Parathyroid adenoma (tissue), 2 donors: Measurements from ENCODE around the gene FSIP1.

Experiments used
- H2AFZ ChIP-seq: fragments of 300-600 bp; sonication (generic); one replicate; pipeline ENCODE4 v1.7.0; 2017; ENCODE audit warnings: antibody characterized with exemption, mild to moderate bottlenecking
- H3K27ac ChIP-seq: fragments of 300-600 bp; sonication (generic); one replicate; pipeline ENCODE4 v1.7.0; 2017
- H3K27me3 ChIP-seq: fragments of 300-600 bp; sonication (generic); one replicate; pipeline ENCODE4 v1.7.0; 2017; ENCODE audit warnings: low read length; ENCODE audit not compliant: control insufficient read depth, insufficient read depth
- H3K36me3 ChIP-seq: fragments of 300-600 bp; sonication (generic); one replicate; pipeline ENCODE4 v1.7.0; 2017; ENCODE audit warnings: low read length; ENCODE audit not compliant: control insufficient read depth, insufficient read depth
- H3K4me1 ChIP-seq: fragments of 300-600 bp; sonication (generic); one replicate; pipeline ENCODE4 v1.7.0; 2017; ENCODE audit warnings: control low read depth
- H3K4me2 ChIP-seq: fragments of 300-600 bp; sonication (generic); one replicate; pipeline ENCODE4 v1.7.0; 2017; ENCODE audit warnings: low read length
- H3K4me3 ChIP-seq: fragments of 300-600 bp; sonication (generic); one replicate; pipeline ENCODE4 v1.7.0; 2017; ENCODE audit warnings: low read depth, low read length
- H3K79me2 ChIP-seq: fragments of 300-600 bp; sonication (generic); one replicate; pipeline ENCODE4 v1.7.0; 2017; ENCODE audit warnings: control low read depth
- H3K9ac ChIP-seq: fragments of 300-600 bp; sonication (generic); one replicate; pipeline ENCODE4 v1.7.0; 2017; ENCODE audit warnings: mild to moderate bottlenecking
- H3K9me3 ChIP-seq: fragments of 300-600 bp; sonication (generic); one replicate; pipeline ENCODE4 v1.7.0; 2017; ENCODE audit warnings: low read length; ENCODE audit not compliant: control insufficient read depth
- CTCF ChIP-seq: fragments of 300-600 bp; sonication (generic); IDR thresholded peaks from one replicate; pipeline ENCODE4 v1.7.0; 2017; ENCODE audit warnings: antibody characterized with exemption, mild to moderate bottlenecking
- donor health status: primary hyperparathyroidism.

The FSIP1 gene

GRCh38 chr15:39646425-39646824 is 136.2 kb downstream of the FSIP1 start:
- H3K4me3 ChIP-seq, result no peak overlapping the region
- no peaks in the 10 kb centered on the region for H3K27me3 ChIP-seq
- no peak for TF ChIP-seq CTCF
- H3K9ac ChIP-seq, result no peak overlapping the region
- H3K4me1 ChIP-seq, result no peaks in the 10 kb centered on the region
- no peaks in the 10 kb centered on the region for H3K79me2 ChIP-seq
- H3K4me2 ChIP-seq, result no peak overlapping the region
- no peak overlapping the region for H3K27ac ChIP-seq
- no peak overlapping the region for H2AFZ ChIP-seq
- no peaks in the 10 kb centered on the region for H3K9me3 ChIP-seq
- no peaks in the 10 kb centered on the region for H3K36me3 ChIP-seq

- Histone ChIP-seq H3K9me3 (no peaks in the 10 kb centered on the region), H3K4me1 (no peaks in the 10 kb centered on the region), H3K4me2 (no peak overlapping the region), H3K36me3 (no peaks in the 10 kb centered on the region), H3K79me2 (no peaks in the 10 kb centered on the region), H3K27me3 (no peaks in the 10 kb centered on the region), H3K9ac (no peak overlapping the region), H2AFZ (no peak overlapping the region), H3K27ac (no peak overlapping the region), H3K4me3 (no peak overlapping the region)
- TF ChIP-seq CTCF, result no peak
These were observed 136.7 kb downstream of the FSIP1 start for GRCh38 chr15:39645976-39646257.

GRCh38 chr15:39645138-39645975 is 137.3 kb downstream of the FSIP1 start:
- no peak for TF ChIP-seq CTCF
- H3K4me2 ChIP-seq, result no peak overlapping the region
- H3K27ac ChIP-seq, result no peak overlapping the region
- H3K27me3 ChIP-seq, result no peaks in the 10 kb centered on the region
- H2AFZ ChIP-seq, result no peak overlapping the region
- H3K9ac ChIP-seq, result no peak overlapping the region
- H3K9me3 ChIP-seq, result no peaks in the 10 kb centered on the region
- H3K36me3 ChIP-seq, result no peaks in the 10 kb centered on the region
- no peaks in the 10 kb centered on the region for H3K79me2 ChIP-seq
- H3K4me1 ChIP-seq, result no peaks in the 10 kb centered on the region
- H3K4me3 ChIP-seq, result no peak overlapping the region

- Histone ChIP-seq H3K9ac (no peak overlapping the region), H3K27me3 (no peaks in the 10 kb centered on the region), H2AFZ (no peak overlapping the region), H3K27ac (no peak overlapping the region), H3K4me1 (no peaks in the 10 kb centered on the region), H3K36me3 (no peaks in the 10 kb centered on the region), H3K79me2 (no peaks in the 10 kb centered on the region), H3K4me2 (no peak overlapping the region), H3K9me3 (no peaks in the 10 kb centered on the region), H3K4me3 (no peak overlapping the region)
- TF ChIP-seq CTCF, result no peak
These were observed 138.5 kb downstream of the FSIP1 start for GRCh38 chr15:39644136-39644535.

- H3K9me3 ChIP-seq, result no peaks in the 10 kb centered on the region
- no peak overlapping the region for H3K4me3 ChIP-seq
- no peak overlapping the region for H3K4me2 ChIP-seq
- no peaks in the 10 kb centered on the region for H3K36me3 ChIP-seq
- H3K79me2 ChIP-seq, result no peaks in the 10 kb centered on the region
- H3K27me3 ChIP-seq, result no peaks in the 10 kb centered on the region
- no peak overlapping the region for H3K27ac ChIP-seq
- H3K9ac ChIP-seq, result no peak overlapping the region
- no peak overlapping the region for H2AFZ ChIP-seq
- TF ChIP-seq CTCF, result no peak
- no peaks in the 10 kb centered on the region for H3K4me1 ChIP-seq
These were observed 138.9 kb downstream of the FSIP1 start for GRCh38 chr15:39643727-39644126.
